ENCODE results near the gene PTPA. TPM values are rescaled to one million over a fixed set of nuclear protein-coding genes. Genes with fewer than 3 reads are reported as not detected.

PTPA gene
- total and polyA plus RNA-seq, 9 of the 15 experiments (the other 6 are each of a cell fraction or from before 2014, with no cell fraction given) = 1.7 to 121 (median 72.6) TPM

- ATAC-seq (no peak), DNase-seq (ENCODE audit: extremely low read depth in 1 of 4, low spot score in 3 of 4) (peak in 1 of 4 experiments; percentile 43), FAIRE-seq (no peak)
- peaks cover 16% of the 10 kb centered on the region; the same call in 2 of the 3 replicates for H3K79me2 ChIP-seq (ENCODE audit: control insufficient read depth, insufficient read depth, low read length)
- BruUV-seq (replicated peaks) = no TSS peak
- WGBS (ENCODE audit: insufficient coverage, low coverage, missing lambda C conversion rate) = 53% methylated on average over 7 of the region's 9 CpGs
- H3K4me2 ChIP-seq (ENCODE audit: insufficient read depth, low read length) = peak overlapping the region; percentile 34; the same call in 1 of the 2 replicates
- POLR2A ChIA-PET = interaction anchor here (1.1 to 1.6 kb wide), 2 partner anchors 9 to 22 kb away, joined by 4 to 6 read pairs; partner anchors contain the start of gene DOLPP1
- H3K27me3 ChIP-seq (ENCODE audit: control insufficient read depth in 2 of 2, insufficient read depth in 2 of 2, low read length in 2 of 2) = no peaks in the 10 kb centered on the region
- H3K4me3 ChIP-seq = no peak overlapping the region
- peak overlapping the region in 1 of 2 experiments; percentile 64; a peak in 1 of 4 replicates for H3K9ac ChIP-seq (ENCODE audit: insufficient read depth in 1 of 2, low read depth in 2 of 2, low read length in 2 of 2)
- intact Hi-C loops (cut with micrococcal nuclease) (no loop called here), in situ Hi-C loops (cut with MboI) (no loop called here)
- no peak overlapping the region for H2AFZ ChIP-seq (ENCODE audit: low read depth, low read length)
- H3K36me3 ChIP-seq (ENCODE audit: control insufficient read depth, insufficient read depth, low read length) = peaks cover 46% of the 10 kb centered on the region; the same call in 2 of the 3 replicates
- H4K20me1 ChIP-seq (replicated peaks; ENCODE audit: control insufficient read depth, insufficient read depth, low read length) = no peaks in the 10 kb centered on the region
- H3K9me3 ChIP-seq (replicated peaks; ENCODE audit: control insufficient read depth, insufficient read depth, low read depth, low read length) = no peaks in the 10 kb centered on the region
- H3K4me1 ChIP-seq (replicated peaks in 1 of 2; ENCODE audit: control insufficient read depth in 2 of 2, insufficient read depth in 2 of 2, low read length in 2 of 2) = peaks cover 44 to 59% of the 10 kb centered on the region in 2 experiments
- CTCF ChIA-PET (ENCODE audit: low intra/inter-chr PET ratio) = interaction anchor here (0.7 kb wide), 2 partner anchors 32 to 544 kb away, joined by 3 to 4 read pairs; no protein-coding TSS in a partner anchor
- TF ChIP-seq, protein P1, sequence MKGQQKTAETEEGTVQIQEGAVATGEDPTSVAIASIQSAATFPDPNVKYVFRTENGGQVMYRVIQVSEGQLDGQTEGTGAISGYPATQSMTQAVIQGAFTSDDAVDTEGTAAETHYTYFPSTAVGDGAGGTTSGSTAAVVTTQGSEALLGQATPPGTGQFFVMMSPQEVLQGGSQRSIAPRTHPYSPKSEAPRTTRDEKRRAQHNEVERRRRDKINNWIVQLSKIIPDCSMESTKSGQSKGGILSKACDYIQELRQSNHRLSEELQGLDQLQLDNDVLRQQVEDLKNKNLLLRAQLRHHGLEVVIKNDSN (CRISPR knock-in tag; IDR thresholded peaks at IDR 0.05) = 0 out of 2 replicates have a peak, but pooled peaks have one; percentile 2
- TF ChIP-seq, protein P2, sequence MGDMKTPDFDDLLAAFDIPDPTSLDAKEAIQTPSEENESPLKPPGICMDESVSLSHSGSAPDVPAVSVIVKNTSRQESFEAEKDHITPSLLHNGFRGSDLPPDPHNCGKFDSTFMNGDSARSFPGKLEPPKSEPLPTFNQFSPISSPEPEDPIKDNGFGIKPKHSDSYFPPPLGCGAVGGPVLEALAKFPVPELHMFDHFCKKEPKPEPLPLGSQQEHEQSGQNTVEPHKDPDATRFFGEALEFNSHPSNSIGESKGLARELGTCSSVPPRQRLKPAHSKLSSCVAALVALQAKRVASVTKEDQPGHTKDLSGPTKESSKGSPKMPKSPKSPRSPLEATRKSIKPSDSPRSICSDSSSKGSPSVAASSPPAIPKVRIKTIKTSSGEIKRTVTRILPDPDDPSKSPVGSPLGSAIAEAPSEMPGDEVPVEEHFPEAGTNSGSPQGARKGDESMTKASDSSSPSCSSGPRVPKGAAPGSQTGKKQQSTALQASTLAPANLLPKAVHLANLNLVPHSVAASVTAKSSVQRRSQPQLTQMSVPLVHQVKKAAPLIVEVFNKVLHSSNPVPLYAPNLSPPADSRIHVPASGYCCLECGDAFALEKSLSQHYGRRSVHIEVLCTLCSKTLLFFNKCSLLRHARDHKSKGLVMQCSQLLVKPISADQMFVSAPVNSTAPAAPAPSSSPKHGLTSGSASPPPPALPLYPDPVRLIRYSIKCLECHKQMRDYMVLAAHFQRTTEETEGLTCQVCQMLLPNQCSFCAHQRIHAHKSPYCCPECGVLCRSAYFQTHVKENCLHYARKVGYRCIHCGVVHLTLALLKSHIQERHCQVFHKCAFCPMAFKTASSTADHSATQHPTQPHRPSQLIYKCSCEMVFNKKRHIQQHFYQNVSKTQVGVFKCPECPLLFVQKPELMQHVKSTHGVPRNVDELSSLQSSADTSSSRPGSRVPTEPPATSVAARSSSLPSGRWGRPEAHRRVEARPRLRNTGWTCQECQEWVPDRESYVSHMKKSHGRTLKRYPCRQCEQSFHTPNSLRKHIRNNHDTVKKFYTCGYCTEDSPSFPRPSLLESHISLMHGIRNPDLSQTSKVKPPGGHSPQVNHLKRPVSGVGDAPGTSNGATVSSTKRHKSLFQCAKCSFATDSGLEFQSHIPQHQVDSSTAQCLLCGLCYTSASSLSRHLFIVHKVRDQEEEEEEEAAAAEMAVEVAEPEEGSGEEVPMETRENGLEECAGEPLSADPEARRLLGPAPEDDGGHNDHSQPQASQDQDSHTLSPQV (IDR thresholded peaks at IDR 0.05) = no peak
- no peak overlapping the region for H3K27ac ChIP-seq (ENCODE audit: extremely low read depth, low read depth, low read length)
- H3K9me1 ChIP-seq (ENCODE audit: control insufficient read depth, insufficient read depth, low read length) = no peaks in the 10 kb centered on the region
Measured at GRCh38 chr9:129072171-129072570, 39.0 kb upstream of the PTPA start.
